ENCODE results near the gene PSMD14.

The PSMD14 gene

DNA sequence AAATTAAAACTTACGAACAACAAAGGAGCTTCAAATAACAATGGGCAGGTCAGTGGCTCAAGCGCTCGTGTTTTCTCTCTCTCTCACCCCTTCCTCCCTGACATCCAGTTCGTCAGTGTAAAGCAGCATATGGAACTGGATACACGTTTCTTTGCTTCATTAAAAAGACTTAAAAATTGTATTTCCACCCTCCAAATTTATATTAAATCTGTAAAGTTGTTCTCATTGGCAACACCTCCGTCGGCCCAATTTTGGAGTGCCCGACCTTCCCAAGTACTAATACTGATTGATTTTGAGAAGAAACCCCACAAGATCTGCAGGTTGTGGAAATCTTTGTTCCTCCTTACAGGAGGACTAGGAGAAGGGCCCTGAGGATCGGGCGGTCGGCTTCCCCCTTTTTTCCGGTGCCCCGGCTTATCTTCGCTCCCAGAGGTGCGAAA lies 110.1 kb downstream of the PSMD14 start:
- TF ChIP-seq POLR2AphosphoS5 (IDR thresholded peaks at IDR 0.05; ENCODE audit: low read depth, low read length) (no peak), FOXP2 (optimal IDR thresholded peaks at IDR 0.05; ENCODE audit: borderline replicate concordance, extremely low read depth, extremely low read length, insufficient read depth) (no peak), SIN3A (IDR thresholded peaks at IDR 0.05; ENCODE audit: borderline replicate concordance, insufficient read depth, low read length) (no peak), TAF1 (IDR thresholded peaks at IDR 0.05; ENCODE audit: borderline replicate concordance, insufficient read depth, low read length) (no peak)
- TF ChIP-seq, protein P1, sequence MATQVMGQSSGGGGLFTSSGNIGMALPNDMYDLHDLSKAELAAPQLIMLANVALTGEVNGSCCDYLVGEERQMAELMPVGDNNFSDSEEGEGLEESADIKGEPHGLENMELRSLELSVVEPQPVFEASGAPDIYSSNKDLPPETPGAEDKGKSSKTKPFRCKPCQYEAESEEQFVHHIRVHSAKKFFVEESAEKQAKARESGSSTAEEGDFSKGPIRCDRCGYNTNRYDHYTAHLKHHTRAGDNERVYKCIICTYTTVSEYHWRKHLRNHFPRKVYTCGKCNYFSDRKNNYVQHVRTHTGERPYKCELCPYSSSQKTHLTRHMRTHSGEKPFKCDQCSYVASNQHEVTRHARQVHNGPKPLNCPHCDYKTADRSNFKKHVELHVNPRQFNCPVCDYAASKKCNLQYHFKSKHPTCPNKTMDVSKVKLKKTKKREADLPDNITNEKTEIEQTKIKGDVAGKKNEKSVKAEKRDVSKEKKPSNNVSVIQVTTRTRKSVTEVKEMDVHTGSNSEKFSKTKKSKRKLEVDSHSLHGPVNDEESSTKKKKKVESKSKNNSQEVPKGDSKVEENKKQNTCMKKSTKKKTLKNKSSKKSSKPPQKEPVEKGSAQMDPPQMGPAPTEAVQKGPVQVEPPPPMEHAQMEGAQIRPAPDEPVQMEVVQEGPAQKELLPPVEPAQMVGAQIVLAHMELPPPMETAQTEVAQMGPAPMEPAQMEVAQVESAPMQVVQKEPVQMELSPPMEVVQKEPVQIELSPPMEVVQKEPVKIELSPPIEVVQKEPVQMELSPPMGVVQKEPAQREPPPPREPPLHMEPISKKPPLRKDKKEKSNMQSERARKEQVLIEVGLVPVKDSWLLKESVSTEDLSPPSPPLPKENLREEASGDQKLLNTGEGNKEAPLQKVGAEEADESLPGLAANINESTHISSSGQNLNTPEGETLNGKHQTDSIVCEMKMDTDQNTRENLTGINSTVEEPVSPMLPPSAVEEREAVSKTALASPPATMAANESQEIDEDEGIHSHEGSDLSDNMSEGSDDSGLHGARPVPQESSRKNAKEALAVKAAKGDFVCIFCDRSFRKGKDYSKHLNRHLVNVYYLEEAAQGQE (IDR thresholded peaks at IDR 0.05; ENCODE audit: insufficient read depth in 1 of 2, low read depth in 2 of 2, low read length in 2 of 2), result no peak

DNA sequence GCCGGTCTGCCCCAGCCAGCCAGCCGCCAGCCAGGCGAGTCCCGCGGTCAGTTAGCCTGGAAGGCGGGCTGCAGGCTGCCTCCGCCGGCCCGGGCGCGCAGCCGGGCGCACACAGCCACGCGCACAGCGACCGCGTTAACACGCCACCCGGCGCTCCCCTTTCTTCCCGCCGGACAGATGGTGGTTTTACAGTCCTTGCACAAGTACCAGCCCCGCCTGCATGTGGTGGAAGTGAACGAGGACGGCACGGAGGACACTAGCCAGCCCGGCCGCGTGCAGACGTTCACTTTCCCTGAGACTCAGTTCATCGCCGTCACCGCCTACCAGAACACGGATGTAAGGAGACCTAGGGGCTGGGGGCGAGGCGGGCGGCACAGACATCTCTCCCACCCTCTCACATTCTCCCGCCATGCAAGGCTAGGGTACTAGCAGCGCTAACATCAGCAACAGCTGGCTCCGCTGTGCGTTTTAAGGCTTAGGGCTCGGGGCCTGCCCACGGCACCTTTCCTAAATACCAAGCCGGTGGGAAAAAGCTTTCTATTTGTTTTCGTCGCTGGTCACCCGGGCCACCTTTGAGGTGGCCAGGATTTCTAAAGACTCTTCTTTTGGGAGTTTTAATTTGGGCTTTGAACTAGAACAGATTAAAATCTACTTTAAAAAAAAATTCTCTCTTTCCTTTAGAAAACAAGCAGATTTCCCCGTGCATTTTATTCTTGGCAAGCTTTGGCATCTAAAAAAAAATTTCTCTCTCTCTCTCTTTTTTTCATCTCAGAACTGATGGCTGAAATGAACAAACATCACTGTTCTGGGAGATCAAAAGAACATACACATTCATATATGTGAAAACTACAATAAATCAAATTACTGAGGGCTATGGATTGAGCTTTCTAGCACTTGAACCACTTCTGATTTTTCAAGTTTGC lies 110.8 kb downstream of the PSMD14 start:
- TF ChIP-seq, protein P1 (IDR thresholded peaks at IDR 0.05; ENCODE audit: insufficient read depth in 1 of 2, low read depth in 2 of 2, low read length in 2 of 2), result no peak
- TF ChIP-seq FOXP2 (optimal IDR thresholded peaks at IDR 0.05; ENCODE audit: borderline replicate concordance, extremely low read depth, extremely low read length, insufficient read depth) (no peak), TAF1 (IDR thresholded peaks at IDR 0.05; ENCODE audit: borderline replicate concordance, insufficient read depth, low read length) (no peak), SIN3A (IDR thresholded peaks at IDR 0.05; ENCODE audit: borderline replicate concordance, insufficient read depth, low read length) (no peak), POLR2AphosphoS5 (IDR thresholded peaks at IDR 0.05; ENCODE audit: low read depth, low read length) (no peak)

DNA sequence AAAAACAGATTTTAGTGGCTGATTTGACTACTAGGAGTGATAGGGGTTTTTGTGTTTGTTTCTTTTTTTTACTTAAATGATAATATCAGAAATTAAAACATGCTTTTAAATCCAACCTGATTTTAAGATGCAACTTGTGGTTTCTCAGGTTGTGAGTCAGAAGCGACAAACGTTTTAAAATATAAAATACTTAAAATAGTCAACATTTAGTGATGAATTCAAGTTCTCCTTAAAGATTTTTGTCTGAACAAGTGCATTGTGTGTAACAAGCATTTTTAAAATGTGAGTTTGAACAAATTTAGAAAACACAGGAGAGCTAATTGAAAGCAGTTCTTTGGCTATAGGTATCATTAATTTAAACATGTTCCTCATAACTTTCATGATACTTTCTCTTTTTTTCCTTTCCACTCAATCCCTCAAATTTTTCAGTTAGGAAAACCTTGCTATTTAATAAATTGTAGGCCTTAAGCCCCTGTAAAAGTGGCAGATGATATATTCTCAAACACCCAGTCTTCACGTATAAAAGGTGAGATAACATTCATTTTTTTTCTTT lies 111.5 kb downstream of the PSMD14 start:
- TF ChIP-seq TAF1 (IDR thresholded peaks at IDR 0.05; ENCODE audit: borderline replicate concordance, insufficient read depth, low read length) (no peak), FOXP2 (optimal IDR thresholded peaks at IDR 0.05; ENCODE audit: borderline replicate concordance, extremely low read depth, extremely low read length, insufficient read depth) (no peak), POLR2AphosphoS5 (IDR thresholded peaks at IDR 0.05; ENCODE audit: low read depth, low read length) (no peak), SIN3A (IDR thresholded peaks at IDR 0.05; ENCODE audit: borderline replicate concordance, insufficient read depth, low read length) (no peak)
- TF ChIP-seq, protein P1 (IDR thresholded peaks at IDR 0.05; ENCODE audit: insufficient read depth in 1 of 2, low read depth in 2 of 2, low read length in 2 of 2), result no peak

DNA sequence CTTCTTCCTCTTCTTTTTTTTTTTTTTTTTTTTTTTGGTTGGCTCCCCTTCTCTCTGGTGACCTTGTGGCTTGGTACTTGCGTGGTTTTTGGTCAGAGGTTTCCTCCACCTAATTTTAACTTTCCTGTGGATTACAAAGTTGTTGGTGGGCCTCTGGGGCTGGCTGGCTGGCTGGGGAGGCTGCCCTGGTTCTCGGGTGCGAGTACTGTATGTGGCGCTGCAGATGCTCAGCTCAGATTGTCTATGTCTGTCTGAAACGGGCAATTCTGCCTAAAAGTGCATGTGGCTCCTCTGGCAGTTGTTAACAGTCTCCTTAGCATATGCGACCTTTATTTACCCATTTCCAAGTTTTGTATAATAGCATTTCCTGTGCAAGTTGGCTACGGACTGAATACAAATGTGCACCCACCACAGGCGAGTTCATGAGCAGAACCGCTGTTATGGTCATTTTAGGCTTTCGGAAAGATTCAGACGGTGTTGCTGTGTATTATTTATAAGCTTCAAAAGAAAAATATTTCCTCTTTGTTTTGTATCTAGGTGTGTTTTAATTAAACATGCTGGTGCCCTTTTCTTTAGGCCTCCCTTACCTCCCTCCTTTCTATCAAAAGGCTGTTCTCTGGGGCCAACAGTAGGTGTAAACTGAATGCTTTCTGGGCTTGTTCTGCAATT lies 112.3 kb downstream of the PSMD14 start:
- TF ChIP-seq, protein P1 (IDR thresholded peaks at IDR 0.05; ENCODE audit: insufficient read depth in 1 of 2, low read depth in 2 of 2, low read length in 2 of 2), result no peak
- TF ChIP-seq SIN3A (IDR thresholded peaks at IDR 0.05; ENCODE audit: borderline replicate concordance, insufficient read depth, low read length) (no peak), TAF1 (IDR thresholded peaks at IDR 0.05; ENCODE audit: borderline replicate concordance, insufficient read depth, low read length) (no peak), POLR2AphosphoS5 (IDR thresholded peaks at IDR 0.05; ENCODE audit: low read depth, low read length) (no peak), FOXP2 (optimal IDR thresholded peaks at IDR 0.05; ENCODE audit: borderline replicate concordance, extremely low read depth, extremely low read length, insufficient read depth) (no peak)

All from PFSK-1 (cell line).